Stomach (tissue), 4 donors: ENCODE data around the gene PSMD13.

Source experiments
- EP300 ChIP-seq: sonication (generic); formaldehyde crosslinking; IDR thresholded peaks from one replicate; pipeline ENCODE4 v1.6.1; 2017; ENCODE audit warnings: antibody characterized with exemption
- POLR2A ChIP-seq, 4 donors: fragments of 450-650 bp; IDR thresholded peaks; one replicate each; pipeline ENCODE4 v1.6.1; 2016; ENCODE audit warnings: antibody characterized with exemption in 4 of 4, control low read depth in 2 of 4, mild to moderate bottlenecking in 1 of 4, moderate library complexity in 1 of 4
- POLR2AphosphoS5 ChIP-seq, 3 donors: sonication (generic); formaldehyde crosslinking; IDR thresholded peaks; one replicate each; pipeline ENCODE4 v1.6.1; 2016; ENCODE audit warnings: antibody characterized with exemption in 3 of 3
- TF ChIP-seq, protein P1 (sequence below), 7 experiments: fragments of 450-650 bp in 4 of 7; fragments of 200-600 bp in 3 of 7; sonication (generic) in 3 of 7; IDR thresholded peaks; one replicate each; pipeline ENCODE4 v1.5.1; 2016 to 2019; ENCODE audit warnings: antibody characterized with exemption in 7 of 7, control low read depth in 2 of 7, mild to moderate bottlenecking in 1 of 7

DNA sequence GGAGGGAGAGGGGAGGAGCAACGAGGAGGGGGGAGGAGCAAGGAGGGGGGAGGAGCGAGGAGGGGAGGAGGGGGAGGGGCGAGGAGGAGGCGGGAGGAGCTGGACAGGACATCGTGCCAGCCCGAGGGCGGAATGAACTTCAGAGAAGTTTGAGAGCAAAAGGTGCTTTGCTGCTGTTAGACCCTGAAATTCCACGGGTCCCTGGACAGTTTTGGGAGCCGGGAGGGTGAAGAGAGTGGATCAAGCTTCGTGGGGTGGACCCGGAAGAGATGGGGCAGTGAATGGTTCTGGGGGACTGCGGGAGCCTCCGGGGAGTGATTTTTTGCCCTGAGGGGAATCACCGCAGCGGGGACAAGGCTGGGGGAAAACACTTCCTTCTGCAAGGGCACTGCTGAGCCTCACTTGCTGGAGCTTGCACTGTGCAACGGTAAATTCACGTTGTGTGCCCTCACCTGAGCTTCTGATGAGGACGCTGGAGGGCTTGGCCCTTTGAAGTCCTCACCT lies 30.8 kb downstream of the PSMD13 start:
- TF ChIP-seq POLR2A (IDR thresholded peaks at IDR 0.05) (no peak), POLR2AphosphoS5 (IDR thresholded peaks at IDR 0.05) (peak in 1 of 3 donors; percentile 39), EP300 (no peak)
- TF ChIP-seq, protein P1, sequence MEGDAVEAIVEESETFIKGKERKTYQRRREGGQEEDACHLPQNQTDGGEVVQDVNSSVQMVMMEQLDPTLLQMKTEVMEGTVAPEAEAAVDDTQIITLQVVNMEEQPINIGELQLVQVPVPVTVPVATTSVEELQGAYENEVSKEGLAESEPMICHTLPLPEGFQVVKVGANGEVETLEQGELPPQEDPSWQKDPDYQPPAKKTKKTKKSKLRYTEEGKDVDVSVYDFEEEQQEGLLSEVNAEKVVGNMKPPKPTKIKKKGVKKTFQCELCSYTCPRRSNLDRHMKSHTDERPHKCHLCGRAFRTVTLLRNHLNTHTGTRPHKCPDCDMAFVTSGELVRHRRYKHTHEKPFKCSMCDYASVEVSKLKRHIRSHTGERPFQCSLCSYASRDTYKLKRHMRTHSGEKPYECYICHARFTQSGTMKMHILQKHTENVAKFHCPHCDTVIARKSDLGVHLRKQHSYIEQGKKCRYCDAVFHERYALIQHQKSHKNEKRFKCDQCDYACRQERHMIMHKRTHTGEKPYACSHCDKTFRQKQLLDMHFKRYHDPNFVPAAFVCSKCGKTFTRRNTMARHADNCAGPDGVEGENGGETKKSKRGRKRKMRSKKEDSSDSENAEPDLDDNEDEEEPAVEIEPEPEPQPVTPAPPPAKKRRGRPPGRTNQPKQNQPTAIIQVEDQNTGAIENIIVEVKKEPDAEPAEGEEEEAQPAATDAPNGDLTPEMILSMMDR (IDR thresholded peaks at IDR 0.05) = no peak
